ENCODE measurements around the gene EGFL7.

EGFL7 gene

DNA sequence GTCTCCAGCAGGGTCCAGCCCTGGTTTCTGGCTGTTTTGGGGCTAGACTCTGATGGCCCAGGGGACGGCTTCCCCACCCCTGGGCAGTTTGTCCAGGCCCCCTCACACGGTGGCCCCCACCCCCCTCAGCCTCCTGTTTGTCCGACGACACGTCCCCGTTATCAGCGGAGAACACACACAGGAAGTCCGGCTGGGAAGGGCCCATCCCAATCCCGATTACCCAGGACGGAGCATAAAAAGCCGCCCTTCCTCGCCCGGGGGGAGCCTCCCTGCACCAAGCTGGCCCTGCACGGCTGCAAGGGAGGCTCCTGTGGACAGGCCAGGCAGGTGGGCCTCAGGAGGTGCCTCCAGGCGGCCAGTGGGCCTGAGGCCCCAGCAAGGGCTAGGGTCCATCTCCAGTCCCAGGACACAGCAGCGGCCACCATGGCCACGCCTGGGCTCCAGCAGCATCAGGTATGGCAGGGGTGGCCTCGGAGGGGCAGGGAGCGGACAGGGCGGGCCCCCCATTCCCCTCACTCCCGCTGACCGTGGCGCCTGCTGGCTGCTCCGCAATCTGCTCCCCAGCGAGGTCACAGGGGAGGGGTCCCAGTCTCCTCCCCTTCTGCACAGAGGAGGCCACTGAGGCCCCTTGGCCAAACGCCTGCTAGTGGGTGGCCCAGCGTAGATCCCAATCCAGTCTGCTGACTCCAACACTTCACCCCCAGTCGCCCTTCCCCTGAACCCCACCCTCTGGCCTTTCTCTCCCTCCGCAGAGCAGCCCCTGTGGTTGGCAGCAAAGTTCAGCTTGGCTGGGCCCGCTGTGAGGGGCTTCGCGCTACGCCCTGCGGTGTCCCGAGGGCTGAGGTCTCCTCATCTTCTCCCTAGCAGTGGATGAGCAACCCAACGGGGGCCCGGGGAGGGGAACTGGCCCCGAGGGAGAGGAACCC lies at the start of gene EGFL7:
Gene EGFL7 (plus strand): TSS at position 261 of the 926 bp plus-strand sequence. CDS start 5,367 bp downstream, outside the sequence.
- DNase-seq (ENCODE audit: low spot score): no peak

- DNase-seq (ENCODE audit: low spot score): no peak
Observed at GRCh38 chr9:136613824-136614371, 48.8 kb upstream of the EGFL7 start.

GRCh38 chr9:136614372-136614922 lies 48.3 kb upstream of the EGFL7 start:
- no peak for DNase-seq (ENCODE audit: low spot score)

GRCh38 chr9:136614967-136615623 lies 47.6 kb upstream of the EGFL7 start:
- no peak for DNase-seq (ENCODE audit: low spot score)

GRCh38 chr9:136615631-136616306 lies 46.9 kb upstream of the EGFL7 start:
- no peak for DNase-seq (ENCODE audit: low spot score)

DNA sequence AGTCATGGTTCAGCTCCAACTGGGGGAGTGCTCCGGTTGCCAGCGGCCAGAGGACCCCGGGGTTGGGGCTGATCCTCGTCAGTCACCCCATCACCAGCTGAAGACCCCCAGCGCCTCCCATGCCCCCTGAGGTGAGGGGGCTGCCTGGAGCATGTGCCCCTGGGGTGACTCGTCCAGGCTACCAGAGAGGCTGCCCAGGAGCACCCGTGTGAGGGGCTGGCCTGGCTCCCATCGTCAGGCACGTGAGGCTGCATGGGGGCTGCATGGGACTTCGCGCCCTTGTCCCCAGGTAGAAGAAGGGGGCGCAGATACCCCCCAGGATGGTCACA lies 46.4 kb upstream of the EGFL7 start:
- DNase-seq (ENCODE audit: low spot score): no peak

- no peak for DNase-seq (ENCODE audit: low spot score)
Observed at GRCh38 chr9:136616948-136617695, 45.6 kb upstream of the EGFL7 start.

- DNase-seq (ENCODE audit: low spot score): no peak
Observed at GRCh38 chr9:136617746-136618579, 44.8 kb upstream of the EGFL7 start.

- no peak for DNase-seq (ENCODE audit: low spot score)
Observed at GRCh38 chr9:136618580-136619547, 43.9 kb upstream of the EGFL7 start.

DNA sequence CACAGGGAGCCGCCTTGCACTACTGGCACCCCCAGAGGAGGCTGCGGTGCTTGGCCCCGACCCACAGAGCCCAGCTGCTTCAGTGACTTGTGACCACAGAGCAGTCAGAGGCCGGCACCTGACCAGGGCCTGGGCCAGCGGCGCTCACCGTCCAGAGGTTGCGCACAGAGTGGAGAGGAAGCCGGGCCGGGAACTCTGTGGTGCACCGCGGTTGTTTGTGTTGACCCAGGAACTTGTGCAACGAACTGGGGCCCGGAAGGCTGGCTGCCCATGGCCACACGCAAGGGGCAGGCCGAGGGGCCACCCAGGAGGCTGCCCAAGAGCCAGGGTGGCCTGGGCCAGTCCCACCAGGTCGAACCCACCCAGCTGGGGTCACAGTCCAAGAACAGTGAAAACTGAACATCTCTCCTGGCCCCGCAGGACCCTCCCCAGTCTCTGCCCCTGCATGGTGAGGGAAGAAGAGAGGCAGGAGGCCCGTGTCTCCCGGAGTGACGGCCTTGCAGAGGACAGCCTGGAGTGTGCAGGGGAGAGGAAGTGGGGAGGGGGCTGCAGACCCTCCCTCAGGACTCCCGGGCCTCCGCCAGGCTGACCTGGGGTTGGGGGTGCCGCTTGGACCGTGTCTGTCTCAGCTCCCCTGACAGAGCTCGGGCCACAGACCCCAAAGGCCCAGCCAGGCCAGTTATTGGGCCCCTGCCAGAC lies 42.8 kb upstream of the EGFL7 start:
- no peak for DNase-seq (ENCODE audit: low spot score)

- DNase-seq (ENCODE audit: low spot score): no peak
Observed at GRCh38 chr9:136620441-136621018, 42.2 kb upstream of the EGFL7 start.

GRCh38 chr9:136621019-136621733 lies 41.5 kb upstream of the EGFL7 start:
- no peak for DNase-seq (ENCODE audit: low spot score)

GRCh38 chr9:136621734-136622093 lies 41.0 kb upstream of the EGFL7 start:
- no peak for DNase-seq (ENCODE audit: low spot score)

DNA sequence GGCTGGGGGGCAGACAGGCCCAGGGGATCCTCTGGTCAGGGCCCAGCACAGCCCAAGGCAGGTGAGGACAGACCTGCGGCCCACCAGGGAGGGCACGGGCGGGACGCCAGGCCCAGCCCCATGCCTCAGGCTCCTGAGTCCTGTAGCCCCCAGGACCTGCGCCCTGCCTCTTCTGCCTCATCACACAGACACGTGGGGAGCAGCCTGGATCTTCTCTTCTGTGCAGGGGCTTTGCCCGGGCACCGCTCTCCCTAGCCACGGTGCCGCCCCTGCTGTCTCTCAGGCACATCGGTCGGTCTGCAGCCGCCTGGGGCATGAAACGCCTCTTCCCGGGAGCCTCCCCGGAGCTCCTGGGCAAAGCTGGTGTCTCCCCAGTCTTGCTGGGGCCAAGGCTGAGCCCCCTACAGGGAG lies 40.2 kb upstream of the EGFL7 start:
- no peak for DNase-seq (ENCODE audit: low spot score)

DNA sequence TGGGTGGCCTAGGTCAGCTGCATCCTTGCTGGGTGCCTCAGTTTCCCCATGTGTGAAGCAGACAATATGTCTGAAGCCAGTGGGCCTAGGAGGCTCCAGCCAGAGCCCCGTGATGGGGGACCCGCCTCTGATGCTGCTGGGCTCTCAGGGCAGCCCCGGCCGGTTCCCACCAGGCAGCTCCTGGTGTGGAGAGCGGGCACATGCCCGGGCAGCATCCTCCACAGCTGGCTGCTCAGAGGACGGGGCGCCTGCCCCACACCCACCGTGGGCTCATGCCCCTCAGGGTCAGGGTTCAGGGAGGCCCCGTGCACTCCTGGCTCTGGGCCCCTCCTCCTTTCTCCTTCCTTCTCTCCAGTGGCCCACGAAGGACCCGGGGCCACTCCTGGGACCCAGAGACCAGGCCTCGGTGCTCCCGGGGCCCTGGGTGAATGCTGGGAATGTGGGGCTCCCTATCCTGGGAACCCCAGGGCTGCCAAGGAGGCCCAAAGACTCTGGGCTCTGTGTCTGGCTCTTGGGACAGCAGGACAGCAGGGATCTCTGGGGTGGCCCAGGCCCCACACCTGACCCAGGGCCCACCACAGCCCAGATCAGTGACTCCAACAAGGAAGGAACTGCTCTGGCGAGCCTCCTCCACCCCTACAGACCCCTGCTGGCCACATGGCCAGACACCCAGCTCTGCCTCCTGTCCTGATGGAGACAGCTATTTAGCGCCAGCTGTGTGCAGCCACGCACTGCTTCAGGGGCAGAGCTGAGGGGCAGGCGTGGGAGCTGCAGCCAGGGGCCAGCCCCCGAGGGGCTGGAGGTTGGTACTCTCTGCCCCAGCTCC lies 39.5 kb upstream of the EGFL7 start:
- DNase-seq (ENCODE audit: low spot score): no peak

DNA sequence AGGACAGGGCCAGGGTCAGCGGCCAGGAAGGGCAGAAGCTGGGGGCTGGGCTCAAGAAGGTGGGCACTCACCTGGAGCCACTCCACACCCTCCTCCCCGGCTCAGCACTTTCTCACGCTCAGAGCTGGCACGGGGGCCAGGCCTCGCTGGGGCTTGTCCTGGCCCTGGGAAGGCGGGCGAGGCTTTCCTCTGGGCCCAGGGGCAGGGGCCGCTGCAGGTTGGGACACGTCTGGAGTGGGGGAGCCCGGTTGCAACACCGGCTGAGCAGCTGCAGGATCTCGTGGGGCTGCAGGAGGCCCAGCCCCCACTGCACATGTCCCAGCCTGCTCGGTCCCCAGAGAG lies 38.9 kb upstream of the EGFL7 start:
- no peak for DNase-seq (ENCODE audit: low spot score)
